ENCODE measurements around the gene SNX5.

SNX5 gene

DNA sequence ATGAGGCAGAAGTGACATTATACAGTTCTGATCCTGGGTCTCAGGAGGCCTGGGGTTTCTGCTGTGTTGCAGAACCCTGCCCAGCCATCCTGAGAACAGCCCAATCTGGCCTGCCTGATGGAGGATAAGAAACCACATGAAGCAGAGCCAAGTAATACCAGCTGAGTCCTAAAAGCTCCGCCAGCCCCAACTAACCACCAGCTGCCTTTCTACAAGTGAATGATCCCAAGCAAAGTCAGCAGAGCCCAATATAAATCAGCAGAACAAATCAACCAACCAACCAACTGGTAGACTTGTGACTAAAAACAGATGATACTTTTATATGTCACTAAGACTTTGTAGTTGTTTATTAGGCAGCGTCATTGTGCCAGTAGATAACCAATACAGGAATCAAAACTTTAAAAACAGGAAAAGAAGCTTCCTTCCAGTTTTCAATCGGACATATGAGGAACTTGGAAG is 52.1 kb downstream of the SNX5 start:
- no peak for DNase-seq (ENCODE audit: low spot score)

DNA sequence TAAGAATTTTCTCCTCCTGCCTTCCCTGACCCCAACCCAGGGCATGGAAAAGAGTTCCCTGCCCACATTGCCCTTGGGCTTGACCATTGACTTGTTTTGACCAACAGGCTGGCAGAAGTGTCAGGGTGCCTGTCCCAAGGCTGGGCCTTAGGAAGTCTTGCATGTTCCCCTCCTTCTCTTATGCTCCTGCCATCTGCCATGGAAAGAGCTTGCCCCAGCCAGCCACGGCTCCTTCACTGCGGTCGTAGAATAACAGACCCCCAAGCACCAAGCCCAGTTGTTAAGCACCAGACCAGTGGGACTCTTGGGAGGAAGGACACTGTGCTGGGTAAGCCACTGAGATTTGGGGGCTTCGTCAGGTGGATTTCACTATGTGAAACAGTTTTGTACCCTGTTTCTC is 53.6 kb downstream of the SNX5 start:
- DNase-seq (ENCODE audit: low spot score) = no peak

DNA sequence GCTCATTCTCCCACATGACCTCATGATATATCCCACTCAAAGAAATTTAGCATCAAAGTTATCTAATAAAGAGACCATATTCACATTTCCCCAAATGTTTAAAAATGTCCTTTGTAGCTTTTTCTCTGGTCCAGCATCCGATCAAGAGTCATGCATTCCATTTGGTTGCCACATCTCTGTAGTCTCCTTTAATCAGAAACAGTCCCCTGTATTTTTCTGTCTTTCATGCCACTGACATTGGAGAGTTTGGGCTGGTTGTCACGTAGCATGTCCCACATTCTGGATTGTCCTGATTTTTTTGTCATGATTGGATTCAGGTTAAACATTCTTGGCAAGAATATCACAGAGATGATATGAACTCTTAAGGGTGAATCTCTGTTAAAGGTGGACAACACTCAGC is 55.7 kb downstream of the SNX5 start:
- DNase-seq (ENCODE audit: low spot score) = no peak

DNA sequence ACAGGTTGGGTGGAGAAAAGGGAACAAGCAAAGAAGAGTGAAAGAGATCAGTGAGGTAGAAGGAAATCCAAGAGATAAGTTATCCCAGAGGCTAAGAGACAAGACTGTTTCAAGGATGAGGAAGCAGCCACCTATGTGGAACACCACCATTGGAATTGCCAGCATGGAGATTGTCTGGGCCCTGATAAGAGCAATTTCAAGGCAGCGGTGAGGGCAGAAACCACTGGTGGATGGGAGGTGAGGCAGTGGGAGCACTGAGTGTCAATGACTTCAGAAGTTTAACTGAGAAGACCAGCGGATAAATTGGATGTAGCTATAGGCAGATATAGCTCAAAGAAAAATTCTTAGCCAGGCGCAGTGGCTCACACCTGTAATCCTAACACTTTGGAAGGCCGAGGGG is 56.7 kb downstream of the SNX5 start:
- no peak for DNase-seq (ENCODE audit: low spot score)

DNA sequence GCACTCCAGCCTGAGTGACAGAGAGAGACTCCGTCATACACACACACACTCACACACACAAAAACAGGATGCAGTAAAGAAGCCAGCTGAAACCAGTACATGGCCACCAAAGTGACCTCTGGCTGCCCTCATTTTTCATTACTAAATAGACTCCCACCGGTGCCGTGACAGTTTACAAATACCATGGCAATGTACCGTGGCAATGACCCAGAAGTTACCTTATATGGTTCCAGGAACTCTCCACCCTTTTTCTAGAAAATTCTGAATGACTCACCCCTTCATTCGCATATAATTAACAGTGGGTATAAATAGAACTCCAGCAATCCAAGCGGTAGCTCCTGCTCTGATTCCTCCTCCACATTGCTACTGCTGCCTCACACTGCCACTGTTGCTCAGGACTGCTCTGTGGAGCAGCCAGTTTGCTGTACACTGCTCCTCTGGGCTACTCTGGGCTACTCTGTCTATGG is 57.7 kb downstream of the SNX5 start:
- DNase-seq (ENCODE audit: low spot score) = no peak

DNA sequence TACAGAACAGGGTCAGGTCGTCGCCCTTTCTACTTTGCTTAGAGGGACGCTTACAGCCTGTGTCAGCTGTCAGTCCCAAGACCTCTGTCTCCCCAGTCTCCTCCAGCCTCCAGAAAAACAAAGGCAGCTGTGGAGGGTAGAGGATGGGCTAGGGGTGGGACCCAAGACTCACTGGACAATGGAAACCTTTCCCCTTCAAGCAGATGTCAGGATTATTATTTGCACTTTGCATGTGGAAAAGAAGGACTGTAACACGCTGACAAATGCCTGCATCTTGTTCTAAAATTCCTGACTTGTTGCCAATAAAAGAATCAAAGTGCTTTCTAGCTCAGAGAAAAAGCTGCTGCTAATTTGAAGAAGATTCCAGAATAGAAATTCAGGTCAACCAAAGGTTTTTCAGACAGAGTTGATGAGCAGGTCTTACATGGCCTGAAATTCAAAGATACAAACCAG is 58.7 kb downstream of the SNX5 start:
- no peak for DNase-seq (ENCODE audit: low spot score)

DNA sequence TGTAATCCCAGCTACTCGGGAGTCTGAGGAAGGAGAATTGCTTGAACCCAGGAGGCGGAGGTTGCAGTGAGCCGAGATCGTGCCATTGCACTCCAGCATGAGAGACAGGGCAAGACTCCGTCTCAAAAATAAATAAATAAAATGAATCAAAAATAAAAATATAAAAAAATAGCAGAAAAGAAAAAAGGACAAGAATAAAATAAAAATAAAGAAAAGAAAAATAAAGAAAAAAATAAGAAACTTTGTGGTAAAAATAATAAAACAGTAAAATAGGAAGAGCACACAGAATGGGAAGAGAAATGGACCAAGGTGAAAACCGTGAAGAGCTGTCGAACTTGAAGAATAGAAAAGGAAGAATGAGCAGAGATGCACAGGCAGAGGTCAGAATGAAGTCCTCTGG is 63.0 kb downstream of the SNX5 start:
- DNase-seq (ENCODE audit: low spot score) = no peak

DNA sequence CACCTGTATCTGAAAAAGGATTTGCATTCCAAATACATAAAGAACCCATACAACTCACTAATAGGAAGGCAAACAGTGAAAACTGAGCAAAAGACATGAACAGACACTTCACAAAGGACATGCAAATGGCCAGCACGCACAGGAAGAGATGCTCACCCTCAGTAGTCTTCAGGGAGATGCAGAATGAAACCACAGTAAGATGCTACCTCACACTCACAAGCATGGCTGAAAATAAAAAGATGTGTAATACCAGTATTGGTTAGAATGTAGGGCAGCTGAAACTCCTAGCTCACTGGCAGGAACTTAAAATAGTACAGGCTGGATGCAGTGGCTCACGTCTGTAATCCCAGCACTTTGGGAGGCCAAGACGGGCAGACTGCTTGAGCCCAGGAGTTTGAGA is 64.6 kb downstream of the SNX5 start:
- no peak for DNase-seq (ENCODE audit: low spot score)

DNA sequence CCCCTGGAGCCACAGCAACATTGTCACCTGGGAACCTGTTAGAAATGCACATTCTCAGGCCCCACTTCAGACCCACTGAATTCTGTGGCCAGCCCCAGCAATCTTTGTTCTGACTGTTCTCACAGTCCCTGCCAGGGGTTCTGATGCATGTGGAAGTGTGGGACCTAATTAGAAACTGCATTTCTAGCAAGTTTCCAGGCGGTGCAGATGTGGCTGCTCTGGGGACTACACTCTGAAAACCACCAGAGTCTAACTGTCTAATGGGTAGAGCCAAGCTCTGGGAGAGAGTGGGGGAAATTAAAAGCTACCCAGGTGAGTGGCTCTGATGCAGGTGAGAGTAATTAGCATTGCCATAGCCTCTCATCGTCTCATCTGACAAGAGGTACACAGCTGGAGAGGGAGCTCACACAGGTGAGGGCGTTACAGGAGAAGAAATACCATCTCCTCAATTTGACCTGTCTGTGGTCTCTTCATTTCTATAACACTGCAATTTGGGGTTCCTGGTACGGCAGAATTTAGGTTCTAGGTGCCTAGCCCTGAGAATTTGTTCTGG is 66.0 kb downstream of the SNX5 start:
- no peak for DNase-seq (ENCODE audit: low spot score)

DNA sequence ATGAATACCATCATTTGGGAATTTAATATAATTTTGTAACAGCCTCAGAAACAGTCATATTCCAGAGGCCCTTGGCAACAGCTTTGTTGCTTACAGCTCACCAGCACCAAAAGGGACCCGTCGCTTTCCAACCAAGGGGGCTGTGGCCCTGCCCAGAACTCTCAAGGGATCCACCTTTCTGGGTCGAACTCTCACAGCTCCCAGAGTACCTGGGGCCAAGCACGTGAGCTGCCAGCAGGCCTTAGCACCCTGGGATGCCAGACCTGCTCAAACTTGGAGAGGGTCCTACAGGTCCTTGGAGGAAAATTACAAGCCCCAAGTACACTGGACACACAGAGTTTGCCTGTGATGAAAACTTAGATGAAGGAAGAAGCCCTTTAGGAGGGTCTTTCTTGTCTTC is 66.6 kb downstream of the SNX5 start:
- no peak for DNase-seq (ENCODE audit: low spot score)

DNA sequence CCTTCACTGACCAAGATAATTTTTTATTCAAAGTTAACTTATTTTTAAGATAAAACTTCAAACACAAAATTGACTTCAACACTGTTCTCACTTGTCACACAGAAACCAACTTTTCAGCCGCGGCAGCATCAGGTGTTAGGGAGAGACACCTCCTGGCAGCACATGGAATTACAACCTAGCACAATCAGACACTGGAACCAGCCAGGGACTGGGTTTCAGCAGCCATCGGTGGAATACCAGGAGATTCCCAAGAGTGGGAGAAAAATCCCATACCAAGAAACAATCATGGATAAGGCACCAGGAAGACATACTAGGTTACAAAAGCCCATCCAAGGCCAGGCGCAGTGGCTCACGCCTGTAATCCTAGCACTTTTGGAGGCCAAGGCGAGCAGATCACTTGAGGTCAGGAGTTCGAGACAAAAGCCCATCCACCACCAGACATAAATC is 70.0 kb downstream of the SNX5 start:
- DNase-seq (ENCODE audit: low spot score) = peak; percentile 66

DNA sequence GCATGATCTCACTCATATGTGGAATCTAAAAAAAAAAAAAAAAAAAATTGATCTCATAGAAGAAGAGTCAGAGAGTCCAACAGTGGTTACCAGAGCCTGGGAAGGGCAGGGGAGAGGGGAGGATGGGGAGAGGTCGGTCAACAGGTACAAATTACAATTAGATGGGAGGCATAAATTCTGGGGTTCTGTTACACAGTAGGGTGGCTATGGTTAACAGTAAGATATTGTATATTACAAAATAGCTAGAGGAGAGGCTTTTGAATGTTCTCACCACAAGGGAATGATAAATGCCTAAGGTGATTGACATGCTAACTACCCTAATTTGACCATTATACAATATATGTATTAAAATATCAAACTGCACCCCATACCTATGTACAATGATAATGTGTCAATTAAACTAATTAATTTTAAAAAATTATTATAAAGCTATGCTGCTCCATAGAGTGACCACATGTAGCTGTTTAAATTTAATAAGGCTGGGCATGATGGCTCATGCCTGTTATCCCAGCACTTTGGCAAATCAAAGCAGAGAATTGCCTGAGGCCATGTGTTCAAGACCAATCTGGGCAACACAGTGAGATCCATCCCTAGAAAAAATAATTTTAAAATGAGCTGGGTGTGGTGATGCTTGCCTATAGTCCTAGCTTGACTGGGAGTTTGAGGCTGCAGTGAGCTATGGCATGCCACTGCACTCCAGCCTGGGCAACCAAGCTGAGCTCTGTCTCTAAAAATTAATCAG is 70.9 kb downstream of the SNX5 start:
- no peak for DNase-seq (ENCODE audit: low spot score)

DNA sequence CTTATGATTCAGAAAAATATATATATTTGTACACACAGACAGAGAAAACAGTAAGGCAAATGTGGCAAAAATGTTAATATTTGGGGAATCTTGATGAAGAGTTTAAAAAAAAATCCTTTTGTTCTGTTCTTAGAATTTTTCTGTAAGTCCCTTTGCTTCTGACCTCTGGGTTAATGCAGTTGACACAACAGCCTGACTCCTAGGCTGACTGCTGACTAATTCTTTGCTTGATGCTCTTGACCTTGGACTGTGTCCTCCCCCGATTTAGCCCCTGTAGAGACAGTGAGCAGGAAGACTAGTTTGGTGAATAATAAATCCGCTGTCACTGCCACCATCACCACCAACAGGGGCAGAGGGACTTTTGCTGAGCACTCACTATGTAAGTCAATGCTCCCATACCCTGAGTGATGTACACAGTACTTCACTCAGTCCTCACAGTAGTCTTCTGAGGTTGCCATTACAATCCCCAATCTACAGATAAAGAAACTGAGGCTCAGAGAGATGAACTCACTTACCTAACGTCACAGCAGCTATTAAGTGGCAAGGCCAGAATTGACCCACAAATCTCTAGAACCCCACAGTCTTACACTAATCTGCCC is 71.7 kb downstream of the SNX5 start:
- DNase-seq (ENCODE audit: low spot score) = no peak

DNA sequence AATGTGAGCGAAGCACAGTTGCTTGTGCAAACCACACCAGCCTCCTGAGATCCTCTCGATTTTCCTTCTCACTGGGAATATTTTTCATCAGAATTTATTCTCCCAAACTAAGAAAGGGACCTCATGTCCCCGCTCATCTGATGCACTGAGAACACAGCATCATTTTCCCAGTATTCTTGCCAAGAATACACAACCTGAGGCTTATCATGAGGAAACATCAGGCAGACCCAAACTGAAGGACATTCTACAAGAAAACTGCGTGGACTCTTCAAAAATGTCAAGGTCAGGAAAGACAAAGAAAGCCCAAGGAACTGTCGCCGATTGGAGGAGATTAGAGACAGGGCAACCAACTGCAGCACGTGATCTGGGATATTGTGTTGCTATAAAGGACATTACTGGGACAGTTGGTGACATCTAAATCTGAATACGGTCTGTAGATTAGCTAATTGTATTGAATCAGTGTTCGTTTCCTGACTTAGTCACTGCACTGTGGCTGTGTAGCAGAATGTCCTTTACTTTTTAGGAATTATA is 72.3 kb downstream of the SNX5 start:
- DNase-seq (ENCODE audit: low spot score) = no peak

DNA sequence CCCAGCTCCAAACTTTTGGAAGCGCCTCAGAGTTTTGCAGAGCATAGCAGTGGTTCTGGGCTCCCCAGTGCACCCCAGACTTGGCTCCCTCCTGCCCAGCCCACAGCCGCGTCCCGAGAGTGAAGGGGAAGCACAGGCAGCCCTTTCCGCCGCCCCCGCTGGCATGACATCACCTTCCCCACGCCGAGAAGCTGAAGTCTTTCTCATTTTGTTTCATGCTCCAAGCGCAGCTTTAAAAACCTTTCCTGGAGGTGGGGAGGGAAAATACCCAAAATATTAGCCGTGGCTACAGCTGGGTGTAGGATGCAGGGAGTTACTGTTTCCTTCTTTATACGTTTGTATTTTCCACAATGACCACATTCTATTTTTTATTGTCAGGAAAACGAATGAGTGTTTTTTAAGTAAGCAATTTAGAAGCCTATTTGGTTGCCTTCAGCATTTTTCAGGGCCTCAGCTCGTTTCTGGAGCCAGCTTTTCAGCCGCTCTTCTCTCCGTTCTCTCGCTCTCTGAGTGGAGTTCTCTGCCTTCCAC is 72.9 kb downstream of the SNX5 start:
- no peak for DNase-seq (ENCODE audit: low spot score)

DNA sequence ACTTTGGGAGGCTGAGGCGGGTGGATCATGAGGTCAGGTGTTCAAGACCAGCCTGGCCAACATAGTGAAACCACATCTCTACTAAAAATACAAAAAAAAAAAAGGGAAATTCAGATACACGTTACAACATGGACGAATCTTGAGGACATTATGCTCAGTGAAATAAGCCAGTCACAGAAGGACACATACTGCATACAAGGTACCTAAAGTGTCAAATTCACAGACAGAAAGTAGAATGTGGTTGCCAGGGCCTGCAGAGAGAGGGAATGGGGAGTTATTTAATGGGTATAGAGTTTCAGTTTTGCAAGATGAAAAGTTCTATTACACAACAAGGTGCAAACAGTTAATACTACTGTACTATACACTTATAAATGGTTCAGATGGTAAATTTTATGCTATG is 75.1 kb downstream of the SNX5 start:
- DNase-seq (ENCODE audit: low spot score) = no peak

DNA sequence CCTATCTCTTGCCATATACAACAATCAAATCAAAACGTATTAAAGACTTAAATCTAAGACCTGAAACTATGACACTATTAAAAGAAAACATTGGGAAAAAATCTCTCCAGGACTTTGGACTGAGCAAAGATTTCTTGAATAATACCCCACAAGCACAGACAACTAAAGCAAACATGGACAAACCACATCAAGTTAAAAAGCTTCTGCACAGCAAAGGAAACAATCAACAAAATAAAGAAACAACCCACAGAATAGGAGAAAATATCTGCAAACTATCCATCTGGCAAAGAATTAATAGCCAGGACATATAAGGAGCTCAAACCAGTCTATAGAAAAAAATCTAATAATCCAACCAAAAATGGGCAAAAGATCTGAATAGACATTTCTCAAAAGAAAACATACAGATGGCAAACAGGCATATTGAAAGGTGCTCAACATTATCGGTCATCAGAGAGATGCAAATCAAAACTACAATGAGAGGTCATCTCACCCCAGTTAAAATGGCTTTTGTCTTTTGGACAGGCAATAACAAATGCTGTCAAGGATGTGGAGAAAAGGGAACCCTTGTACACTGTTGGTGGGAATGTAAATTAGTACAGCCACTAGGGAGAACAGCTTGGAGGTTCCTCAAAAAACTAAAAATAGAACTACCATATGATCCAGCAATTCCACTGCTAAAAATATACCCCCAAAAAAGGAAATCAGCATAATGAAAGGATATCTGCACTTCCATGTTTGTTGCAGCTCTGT is 76.2 kb downstream of the SNX5 start:
- DNase-seq (ENCODE audit: low spot score) = no peak

All from LoVo (cell line).